Ascending aorta (tissue), 2 donors: Measurements from ENCODE around the gene SLC44A5. TPM values are rescaled to one million over a fixed set of nuclear protein-coding genes. Genes with fewer than 3 reads are reported as not detected.
"Not testable (repeated sequence)": the region's sequence is repeated elsewhere in the genome, so short reads cannot be mapped to it uniquely, and the experiment has no call there.

Experiments
- DNase-seq, 2 donors: peaks; one replicate each; pipeline ENCODE4 v3.0.0-alpha.2; 2019; ENCODE audit warnings: low spot score in 2 of 2
- H3K27ac ChIP-seq, 2 donors: fragments of 200-600 bp; sonication (generic); one replicate each; pipeline ENCODE4 v1.5.1; 2016 to 2017; ENCODE audit warnings: mild to moderate bottlenecking in 1 of 2
- H3K27me3 ChIP-seq: fragments of 200-600 bp; sonication (generic); one replicate; pipeline ENCODE4 v1.5.1; 2017
- H3K36me3 ChIP-seq, 2 donors: fragments of 200-600 bp; sonication (generic); one replicate each; pipeline ENCODE4 v1.5.1; 2016
- H3K4me1 ChIP-seq, 2 donors: fragments of 200-600 bp; sonication (generic); one replicate each; pipeline ENCODE4 v1.5.1; 2016 to 2017; ENCODE audit warnings: mild to moderate bottlenecking in 1 of 2
- H3K4me3 ChIP-seq, 2 donors: fragments of 200-600 bp; sonication (generic); one replicate each; pipeline ENCODE4 v1.5.1; 2016 to 2017; ENCODE audit warnings: mild to moderate bottlenecking in 1 of 2
- H3K9me3 ChIP-seq, 2 donors: fragments of 200-600 bp; sonication (generic); one replicate each; pipeline ENCODE4 v1.5.1; 2016
- CTCF ChIP-seq, 3 experiments: fragments of 200-600 bp in 2 of 3; fragments of 450-650 bp in 1 of 3; sonication (generic) in 2 of 3; IDR thresholded peaks; one replicate each; pipeline ENCODE4 v1.5.1; 2016 to 2019; ENCODE audit warnings: antibody characterized with exemption in 3 of 3, mild to moderate bottlenecking in 1 of 3, moderate library complexity in 1 of 3
- intact Hi-C: fragments of 100-400 bp; cut with DNase I; formaldehyde crosslinking; loops from one replicate; pipeline ENCODE4 v1.15.1; 2023
- total RNA-seq: library from RNA; depleted of rRNA; stranded (reverse); fragments of >200 nt; gene quantifications from one replicate; pipeline ENCODE4 v1.1.0, GENCODE V29; 2016

Gene SLC44A5
- total RNA-seq, 1 donor from 2014 or later = not detected

- intact Hi-C loops = no loop called here
- H3K9me3 ChIP-seq = no peaks in the 10 kb centered on the region
- TF ChIP-seq CTCF (IDR thresholded peaks at IDR 0.05) = no peak
- no peak overlapping the region for H3K27ac ChIP-seq
- H3K36me3 ChIP-seq = no peaks in the 10 kb centered on the region
- no peak overlapping the region for H3K4me3 ChIP-seq
- H3K27me3 ChIP-seq = no peaks in the 10 kb centered on the region
- no peak for DNase-seq
- H3K4me1 ChIP-seq = no peaks in the 10 kb centered on the region
Measured at GRCh38 chr1:75423616-75424015, 187.3 kb downstream of the SLC44A5 start.

GRCh38 chr1:75423136-75423535 is 187.8 kb downstream of the SLC44A5 start:
- no peak overlapping the region for H3K27ac ChIP-seq
- H3K4me3 ChIP-seq = no peak overlapping the region
- DNase-seq = no peak
- TF ChIP-seq CTCF (IDR thresholded peaks at IDR 0.05) = no peak
- H3K36me3 ChIP-seq = no peaks in the 10 kb centered on the region
- intact Hi-C loops = no loop called here
- H3K9me3 ChIP-seq = no peaks in the 10 kb centered on the region
- H3K27me3 ChIP-seq = no peaks in the 10 kb centered on the region
- H3K4me1 ChIP-seq = no peaks in the 10 kb centered on the region

- no peak for TF ChIP-seq CTCF (IDR thresholded peaks at IDR 0.05)
- Histone ChIP-seq H3K27me3 (no peaks in the 10 kb centered on the region), H3K9me3 (no peaks in the 10 kb centered on the region), H3K27ac (no peak overlapping the region), H3K4me3 (no peak overlapping the region), H3K36me3 (no peaks in the 10 kb centered on the region), H3K4me1 (no peaks in the 10 kb centered on the region)
- intact Hi-C loops = no loop called here
- DNase-seq = no peak
Measured at GRCh38 chr1:75421371-75421770, 189.5 kb downstream of the SLC44A5 start.

GRCh38 chr1:75415187-75415586 is 195.7 kb downstream of the SLC44A5 start:
- Histone ChIP-seq H3K4me3 (no peak overlapping the region), H3K9me3 (no peaks in the 10 kb centered on the region), H3K36me3 (no peaks in the 10 kb centered on the region), H3K27me3 (no peaks in the 10 kb centered on the region), H3K4me1 (no peaks in the 10 kb centered on the region), H3K27ac (no peak overlapping the region)
- TF ChIP-seq CTCF (IDR thresholded peaks at IDR 0.05) = no peak
- DNase-seq = no peak
- intact Hi-C loops = no loop called here

GRCh38 chr1:75412616-75413015 is 198.3 kb downstream of the SLC44A5 start:
- no peak for DNase-seq
- Histone ChIP-seq H3K36me3 (no peaks in the 10 kb centered on the region), H3K27me3 (no peaks in the 10 kb centered on the region), H3K9me3 (no peaks in the 10 kb centered on the region), H3K27ac (no peak overlapping the region), H3K4me1 (no peaks in the 10 kb centered on the region), H3K4me3 (no peak overlapping the region)
- intact Hi-C loops = no loop called here
- TF ChIP-seq CTCF (IDR thresholded peaks at IDR 0.05) = no peak

GRCh38 chr1:75404681-75405080 is 206.2 kb downstream of the SLC44A5 start:
- intact Hi-C loops, H3K9me3 ChIP-seq, DNase-seq, H3K36me3 ChIP-seq, H3K4me1 ChIP-seq, H3K4me3 ChIP-seq, H3K27ac ChIP-seq, H3K27me3 ChIP-seq: not testable (repeated sequence)

- intact Hi-C loops, H3K27me3 ChIP-seq, H3K27ac ChIP-seq, H3K4me3 ChIP-seq, H3K36me3 ChIP-seq, H3K9me3 ChIP-seq, H3K4me1 ChIP-seq, DNase-seq: not testable (repeated sequence)
Measured at GRCh38 chr1:75403147-75403646, 207.7 kb downstream of the SLC44A5 start.
